Loucy (cell line): ENCODE measurements around the gene C1QTNF4.
"Not testable (repeated sequence)": the region's sequence is repeated elsewhere in the genome, so short reads cannot be mapped to it uniquely, and the experiment has no call there.

Source experiments
- H2AFZ ChIP-seq: fragments of 200-600 bp; sonication (generic); 2 replicates; pipeline ENCODE4 v1.6.0; 2016; ENCODE audit warnings: antibody characterized with exemption, mild to moderate bottlenecking, low read length, moderate library complexity
- H3F3A ChIP-seq: fragments of 200-600 bp; 2 replicates; pipeline ENCODE4 v1.6.0; 2016; ENCODE audit warnings: antibody characterized with exemption, low read depth, mild to moderate bottlenecking
- H3K27me3 ChIP-seq: fragments of 200-600 bp; sonication (generic); 2 replicates; pipeline ENCODE4 v1.6.1; 2014; ENCODE audit warnings: low read length, mild to moderate bottlenecking; ENCODE audit not compliant: insufficient read depth, poor library complexity, severe bottlenecking
- H3K36me3 ChIP-seq: fragments of 200-600 bp; sonication (generic); 2 replicates; pipeline ENCODE4 v1.6.1; 2016; ENCODE audit warnings: low read length; ENCODE audit not compliant: insufficient read depth
- H3K4me1 ChIP-seq: fragments of 200-600 bp; sonication (generic); 2 replicates; pipeline ENCODE4 v1.5.1; 2014; ENCODE audit warnings: low read length, mild to moderate bottlenecking; ENCODE audit not compliant: insufficient read depth, poor library complexity, severe bottlenecking
- H3K4me2 ChIP-seq: fragments of 200-600 bp; sonication (generic); 2 replicates; pipeline ENCODE4 v1.6.0; 2014; ENCODE audit warnings: antibody characterized with exemption, low read length, low read depth, mild to moderate bottlenecking; ENCODE audit not compliant: poor library complexity, severe bottlenecking
- H3K4me3 ChIP-seq: fragments of 200-600 bp; sonication (generic); 2 replicates; pipeline ENCODE4 v1.5.1; 2014; ENCODE audit warnings: low read length, mild to moderate bottlenecking, mixed read lengths; ENCODE audit not compliant: poor library complexity, severe bottlenecking
- H3K79me2 ChIP-seq: fragments of 200-600 bp; sonication (generic); 2 replicates; pipeline ENCODE4 v1.6.1; 2014; ENCODE audit warnings: low read length; ENCODE audit not compliant: insufficient read depth
- H3K9ac ChIP-seq: fragments of 200-600 bp; sonication (generic); 2 replicates; pipeline ENCODE4 v1.6.0; 2014; ENCODE audit warnings: mild to moderate bottlenecking, low read depth, low read length, moderate library complexity; ENCODE audit not compliant: poor library complexity, severe bottlenecking
- H3K9me2 ChIP-seq: fragments of 200-600 bp; sonication (generic); replicated peaks from 2 replicates; pipeline ENCODE4 v1.6.1; 2016; ENCODE audit warnings: low read depth, low read length, mixed read lengths
- H3K9me3 ChIP-seq: fragments of 200-600 bp; sonication (generic); 2 replicates; pipeline ENCODE4 v1.6.1; 2014; ENCODE audit warnings: mild to moderate bottlenecking, antibody characterized with exemption, low read length, low read depth; ENCODE audit not compliant: insufficient read depth
- H4K20me1 ChIP-seq: fragments of 200-600 bp; sonication (generic); 2 replicates; pipeline ENCODE4 v1.6.0; 2014; ENCODE audit warnings: antibody characterized with exemption, low read length, mild to moderate bottlenecking; ENCODE audit not compliant: insufficient read depth, poor library complexity, severe bottlenecking
- CTCF ChIP-seq: fragments of 200-600 bp; sonication (generic); conservative IDR thresholded peaks from 2 replicates; pipeline ENCODE4 v1.5.1; 2014; ENCODE audit warnings: mild to moderate bottlenecking, antibody characterized with exemption, low read length
- EZH2phosphoT487 ChIP-seq: fragments of 200-600 bp; IDR thresholded peaks from 2 replicates; pipeline ENCODE4 v1.6.1; 2018; ENCODE audit warnings: antibody characterized with exemption, mild to moderate bottlenecking, moderate library complexity, borderline replicate concordance

The C1QTNF4 gene

GRCh38 chr11:47550288-47551047 lies 43.7 kb downstream of the C1QTNF4 start:
- Histone ChIP-seq H3K4me2 (peak overlapping the region; percentile 94), H3F3A (no peaks in the 10 kb centered on the region), H3K9me3 (no peaks in the 10 kb centered on the region), H3K27me3 (no peaks in the 10 kb centered on the region), H3K4me3 (peak overlapping the region; percentile 99), H4K20me1 (peaks cover 63% of the 10 kb centered on the region), H3K9me2 (no peaks in the 10 kb centered on the region), H3K36me3 (no peaks in the 10 kb centered on the region), H3K79me2 (peaks cover 79% of the 10 kb centered on the region), H3K9ac (peak overlapping the region; percentile 95), H2AFZ (no peak overlapping the region), H3K4me1 (peaks cover 38% of the 10 kb centered on the region)
- TF ChIP-seq CTCF (no peak), EZH2phosphoT487 (no peak)

- H3F3A ChIP-seq, H2AFZ ChIP-seq, H3K9me2 ChIP-seq, H3K4me2 ChIP-seq, H3K9me3 ChIP-seq, H3K27me3 ChIP-seq, H3K4me3 ChIP-seq, H3K9ac ChIP-seq, H3K36me3 ChIP-seq: not testable (repeated sequence)
- Histone ChIP-seq H3K79me2 (peaks cover 100% of the 10 kb centered on the region), H3K4me1 (peaks cover 51% of the 10 kb centered on the region), H4K20me1 (peaks cover 92% of the 10 kb centered on the region)
Measured at GRCh38 chr11:47546274-47546673, 47.9 kb downstream of the C1QTNF4 start.

DNA sequence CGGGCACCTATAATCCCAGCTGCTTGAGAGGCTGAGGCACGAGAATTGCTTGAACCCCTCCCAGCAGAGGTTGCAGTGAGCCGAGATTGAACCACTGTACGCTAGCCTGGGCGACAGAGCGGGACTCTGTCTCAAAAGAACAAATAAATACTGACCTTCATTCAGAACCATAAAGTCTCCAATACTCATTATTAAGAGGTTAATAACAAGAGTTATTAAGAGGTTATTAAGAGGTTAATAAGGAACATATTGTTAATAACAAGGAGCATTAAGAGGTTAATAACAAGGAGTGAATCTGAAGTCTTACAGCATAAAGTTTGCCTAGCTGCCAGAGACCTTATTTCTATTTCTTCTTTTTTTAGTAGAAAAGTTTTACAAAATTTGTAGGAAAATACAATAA lies 48.9 kb downstream of the C1QTNF4 start:
- Histone ChIP-seq H3K9me3 (no peaks in the 10 kb centered on the region), H3F3A (no peaks in the 10 kb centered on the region), H3K4me1 (peaks cover 49% of the 10 kb centered on the region), H3K4me2 (peak overlapping the region; percentile 45), H3K27me3 (no peaks in the 10 kb centered on the region), H3K79me2 (peaks cover 100% of the 10 kb centered on the region), H3K9me2 (no peaks in the 10 kb centered on the region), H2AFZ (no peak overlapping the region), H3K36me3 (no peaks in the 10 kb centered on the region), H3K4me3 (no peak overlapping the region), H3K9ac (no peak overlapping the region), H4K20me1 (peaks cover 92% of the 10 kb centered on the region)
- TF ChIP-seq CTCF: no peak
- TF ChIP-seq EZH2phosphoT487: no peak

DNA sequence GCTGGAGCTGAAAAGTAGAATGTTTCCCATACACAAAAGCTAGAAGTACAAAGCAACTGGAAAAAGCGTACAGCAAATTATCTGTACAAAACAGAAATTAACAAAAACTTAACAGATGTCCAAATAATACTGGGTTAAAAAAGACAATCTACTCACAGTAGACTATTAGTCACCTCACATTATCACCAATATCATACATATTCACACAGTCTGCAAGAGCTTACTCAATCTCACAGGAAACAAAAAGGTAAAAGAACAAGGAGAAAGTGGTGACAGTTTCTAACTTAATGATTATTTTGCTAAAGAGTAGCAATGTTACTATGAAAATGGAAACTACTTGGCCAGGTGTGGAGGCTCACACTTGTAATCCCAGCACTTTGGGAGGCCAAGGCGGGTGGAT lies 53.1 kb downstream of the C1QTNF4 start:
- peak overlapping the region; percentile 36 for H3K4me2 ChIP-seq

More for the DNA sequence above, 53.1 kb downstream of the C1QTNF4 start:
- H3K79me2 ChIP-seq: peaks cover 100% of the 10 kb centered on the region
- TF ChIP-seq EZH2phosphoT487: no peak
- no peak for TF ChIP-seq CTCF
- no peak overlapping the region for H3K9ac ChIP-seq
- no peak overlapping the region for H3K4me3 ChIP-seq
- no peaks in the 10 kb centered on the region for H3K27me3 ChIP-seq
- peaks cover 42% of the 10 kb centered on the region for H3K4me1 ChIP-seq
- no peaks in the 10 kb centered on the region for H3K9me3 ChIP-seq
- H2AFZ ChIP-seq: no peak overlapping the region
- H3F3A ChIP-seq: 0 out of 2 replicates have a peak, but pooled peaks cover 6% of the 10 kb centered on the region
- H4K20me1 ChIP-seq: peaks cover 94% of the 10 kb centered on the region
- no peaks in the 10 kb centered on the region for H3K9me2 ChIP-seq
- H3K36me3 ChIP-seq: peaks cover 7% of the 10 kb centered on the region; the same call in 1 of the 2 replicates
